Stimulated activated CD4-positive, alpha-beta T cell treated with anti-CD3 and anti-CD28 coated beads, Interleukin-12 subunit alpha, Interleukin-12 subunit beta, amount 100 ng/mL, for 4 hours (primary cell): Measurements from ENCODE around the gene CCSER1.

Source experiments
- DNase-seq: peaks from one replicate; pipeline ENCODE4 v3.0.0-alpha.2; 2020

Gene CCSER1

GRCh38 chr4:90127223-90127705 lies at the start of gene CCSER1:
Gene CCSER1 (plus strand): TSS chr4:90127394.
- peak; percentile 31 for DNase-seq

GRCh38 chr4:90078440-90078839 lies 48.8 kb upstream of the CCSER1 start:
- DNase-seq = no peak

GRCh38 chr4:90080116-90080515 lies 47.1 kb upstream of the CCSER1 start:
- DNase-seq = no peak

- no peak for DNase-seq
Measured at GRCh38 chr4:90081432-90082144, 45.6 kb upstream of the CCSER1 start.

- DNase-seq = no peak
Measured at GRCh38 chr4:90082449-90082848, 44.7 kb upstream of the CCSER1 start.

- no peak for DNase-seq
Measured at GRCh38 chr4:90084277-90084966, 42.8 kb upstream of the CCSER1 start.

GRCh38 chr4:90084967-90085295 lies 42.3 kb upstream of the CCSER1 start:
- no peak for DNase-seq

GRCh38 chr4:90093526-90093925 lies 33.7 kb upstream of the CCSER1 start:
- DNase-seq = no peak

GRCh38 chr4:90095000-90095399 lies 32.2 kb upstream of the CCSER1 start:
- no peak for DNase-seq

GRCh38 chr4:90099812-90100211 lies 27.4 kb upstream of the CCSER1 start:
- DNase-seq = no peak

- no peak for DNase-seq
Measured at GRCh38 chr4:90103991-90104390, 23.2 kb upstream of the CCSER1 start.

- no peak for DNase-seq
Measured at GRCh38 chr4:90105274-90105673, 21.9 kb upstream of the CCSER1 start.

- DNase-seq = no peak
Measured at GRCh38 chr4:90112715-90113114, 14.5 kb upstream of the CCSER1 start.

GRCh38 chr4:90113881-90114457 lies 13.2 kb upstream of the CCSER1 start:
- no peak for DNase-seq

GRCh38 chr4:90118527-90119195 lies 8.5 kb upstream of the CCSER1 start:
- no peak for DNase-seq

- DNase-seq = no peak
Measured at GRCh38 chr4:90120037-90120436, 7.2 kb upstream of the CCSER1 start.

GRCh38 chr4:90120815-90121214 lies 6.4 kb upstream of the CCSER1 start:
- DNase-seq = no peak

- no peak for DNase-seq
Measured at GRCh38 chr4:90121676-90122354, 5.4 kb upstream of the CCSER1 start.

- no peak for DNase-seq
Measured at GRCh38 chr4:90122355-90122748, 4.8 kb upstream of the CCSER1 start.

GRCh38 chr4:90124276-90124675 lies 2.9 kb upstream of the CCSER1 start:
- DNase-seq = no peak

- DNase-seq = no peak
Measured at GRCh38 chr4:90126805-90127204, 389 bp upstream of the CCSER1 start.

- peak; percentile 1 for DNase-seq
Measured at GRCh38 chr4:90127706-90128345, 632 bp downstream of the CCSER1 start.
